Measurements from ENCODE around the gene RAD51B.
A peak's percentile ranks its signal among the peaks of the same experiment; 100 is the strongest.
"Not testable (repeated sequence)": the region's sequence is repeated elsewhere in the genome, so short reads cannot be mapped to it uniquely, and the experiment has no call there.

RAD51B gene

GRCh38 chr14:68247676-68248268, 428.2 kb downstream of the RAD51B start:
- Mint-ChIP-seq H3K27me3 (no peaks in the 10 kb centered on the region), H3K9me3 (no peaks in the 10 kb centered on the region), H3K36me3 (ENCODE audit: low read depth) (no peaks in the 10 kb centered on the region), H3K4me1 (ENCODE audit: low read depth) (peaks cover 58% of the 10 kb centered on the region), H3K27ac (peak overlapping the region; percentile 58), H3K4me3 (no peak overlapping the region)

- peaks cover 55% of the 10 kb centered on the region for H3K4me1 Mint-ChIP-seq (ENCODE audit: low read depth)
- H3K9me3 Mint-ChIP-seq: no peaks in the 10 kb centered on the region
- no peaks in the 10 kb centered on the region for H3K27me3 Mint-ChIP-seq
- H3K27ac Mint-ChIP-seq: peak overlapping the region; percentile 58
- no peak overlapping the region for H3K4me3 Mint-ChIP-seq
- no peaks in the 10 kb centered on the region for H3K36me3 Mint-ChIP-seq (ENCODE audit: low read depth)
Measured at GRCh38 chr14:68248481-68249255, 429.1 kb downstream of the RAD51B start.

GRCh38 chr14:68249661-68250451, 430.3 kb downstream of the RAD51B start:
- peak overlapping the region; percentile 60 for H3K27ac Mint-ChIP-seq
- peaks cover 57% of the 10 kb centered on the region for H3K4me1 Mint-ChIP-seq (ENCODE audit: low read depth)
- H3K36me3 Mint-ChIP-seq (ENCODE audit: low read depth): no peaks in the 10 kb centered on the region
- H3K4me3 Mint-ChIP-seq: no peak overlapping the region
- H3K27me3 Mint-ChIP-seq: no peaks in the 10 kb centered on the region
- H3K9me3 Mint-ChIP-seq: no peaks in the 10 kb centered on the region

GRCh38 chr14:68250927-68251768, 431.6 kb downstream of the RAD51B start:
- no peaks in the 10 kb centered on the region for H3K36me3 Mint-ChIP-seq (ENCODE audit: low read depth)
- peak overlapping the region; percentile 78 for H3K27ac Mint-ChIP-seq
- H3K27me3 Mint-ChIP-seq: no peaks in the 10 kb centered on the region
- H3K9me3 Mint-ChIP-seq: no peaks in the 10 kb centered on the region
- H3K4me1 Mint-ChIP-seq (ENCODE audit: low read depth): peaks cover 69% of the 10 kb centered on the region
- no peak overlapping the region for H3K4me3 Mint-ChIP-seq

- H3K4me3 Mint-ChIP-seq: no peak overlapping the region
- no peaks in the 10 kb centered on the region for H3K27me3 Mint-ChIP-seq
- H3K9me3 Mint-ChIP-seq: no peaks in the 10 kb centered on the region
- peak overlapping the region; percentile 28 for H3K27ac Mint-ChIP-seq
- H3K4me1 Mint-ChIP-seq (ENCODE audit: low read depth): peaks cover 75% of the 10 kb centered on the region
- H3K36me3 Mint-ChIP-seq (ENCODE audit: low read depth): no peaks in the 10 kb centered on the region
Measured at GRCh38 chr14:68251769-68252100, 432.2 kb downstream of the RAD51B start.

GRCh38 chr14:68253160-68253780, 433.7 kb downstream of the RAD51B start:
- Mint-ChIP-seq H3K36me3 (ENCODE audit: low read depth) (no peaks in the 10 kb centered on the region), H3K9me3 (no peaks in the 10 kb centered on the region), H3K27ac (no peak overlapping the region), H3K4me3 (no peak overlapping the region), H3K27me3 (no peaks in the 10 kb centered on the region), H3K4me1 (ENCODE audit: low read depth) (peaks cover 61% of the 10 kb centered on the region)

- H3K4me3 Mint-ChIP-seq: no peak overlapping the region
- H3K27ac Mint-ChIP-seq: no peak overlapping the region
- H3K36me3 Mint-ChIP-seq (ENCODE audit: low read depth): no peaks in the 10 kb centered on the region
- no peaks in the 10 kb centered on the region for H3K27me3 Mint-ChIP-seq
- H3K9me3 Mint-ChIP-seq: no peaks in the 10 kb centered on the region
- H3K4me1 Mint-ChIP-seq (ENCODE audit: low read depth): peaks cover 61% of the 10 kb centered on the region
Measured at GRCh38 chr14:68253878-68254528, 434.4 kb downstream of the RAD51B start.

- H3K27me3 Mint-ChIP-seq: no peaks in the 10 kb centered on the region
- H3K4me3 Mint-ChIP-seq: no peak overlapping the region
- H3K9me3 Mint-ChIP-seq: no peaks in the 10 kb centered on the region
- peak overlapping the region; percentile 56 for H3K27ac Mint-ChIP-seq
- no peaks in the 10 kb centered on the region for H3K36me3 Mint-ChIP-seq (ENCODE audit: low read depth)
- H3K4me1 Mint-ChIP-seq (ENCODE audit: low read depth): peaks cover 60% of the 10 kb centered on the region
Measured at GRCh38 chr14:68254669-68255527, 435.3 kb downstream of the RAD51B start.

GRCh38 chr14:68255693-68256178, 436.2 kb downstream of the RAD51B start:
- Mint-ChIP-seq H3K9me3 (no peaks in the 10 kb centered on the region), H3K4me1 (ENCODE audit: low read depth) (peaks cover 60% of the 10 kb centered on the region), H3K27ac (no peak overlapping the region), H3K4me3 (no peak overlapping the region), H3K36me3 (ENCODE audit: low read depth) (no peaks in the 10 kb centered on the region), H3K27me3 (no peaks in the 10 kb centered on the region)

GRCh38 chr14:68257969-68258368, 438.4 kb downstream of the RAD51B start:
- H3K36me3 Mint-ChIP-seq (ENCODE audit: low read depth): no peaks in the 10 kb centered on the region
- no peaks in the 10 kb centered on the region for H3K27me3 Mint-ChIP-seq
- H3K4me3 Mint-ChIP-seq: no peak overlapping the region
- H3K9me3 Mint-ChIP-seq: no peaks in the 10 kb centered on the region
- no peak overlapping the region for H3K27ac Mint-ChIP-seq
- peaks cover 67% of the 10 kb centered on the region for H3K4me1 Mint-ChIP-seq (ENCODE audit: low read depth)

GRCh38 chr14:68258995-68259394, 439.4 kb downstream of the RAD51B start:
- H3K9me3 Mint-ChIP-seq; H3K27me3 Mint-ChIP-seq; H3K27ac Mint-ChIP-seq; H3K4me3 Mint-ChIP-seq; H3K36me3 Mint-ChIP-seq (ENCODE audit: low read depth): not testable (repeated sequence)
- H3K4me1 Mint-ChIP-seq (ENCODE audit: low read depth): peaks cover 73% of the 10 kb centered on the region

- Mint-ChIP-seq H3K27ac (no peak overlapping the region), H3K4me1 (ENCODE audit: low read depth) (peaks cover 73% of the 10 kb centered on the region), H3K9me3 (no peaks in the 10 kb centered on the region), H3K4me3 (no peak overlapping the region), H3K36me3 (ENCODE audit: low read depth) (no peaks in the 10 kb centered on the region), H3K27me3 (no peaks in the 10 kb centered on the region)
Measured at GRCh38 chr14:68260121-68260520, 440.5 kb downstream of the RAD51B start.

Data from stimulated activated naive CD8-positive, alpha-beta T cell treated with anti-CD3 and anti-CD28 coated beads, Interleukin-15, Interleukin-2, amounts not matched to agents 100 ng/mL and 50 ng/mL, for 24 hours (primary cell).